ENCODE data around the gene ANKRD63.

Gene ANKRD63

DNA sequence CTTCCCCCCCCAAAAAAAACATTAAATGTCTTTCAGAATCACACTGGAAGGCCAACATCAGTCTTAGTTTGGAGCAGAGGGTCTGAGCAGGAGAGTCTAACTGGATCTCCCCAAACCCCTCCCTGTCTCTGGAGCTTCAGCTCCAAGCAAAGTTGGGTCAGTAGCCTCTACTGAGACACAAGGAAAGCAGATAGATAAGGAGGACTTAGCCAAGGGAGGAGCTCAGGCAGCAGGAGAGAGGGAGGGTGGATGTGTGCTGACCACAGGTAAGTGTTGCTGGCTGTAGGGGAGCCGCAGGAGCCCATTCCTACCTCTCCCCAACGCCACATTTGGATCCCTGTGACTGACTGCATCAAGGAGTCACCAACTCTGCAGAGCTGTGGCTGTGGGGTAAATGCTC, 17.9 kb upstream of the ANKRD63 start:
- Histone ChIP-seq H2BK12ac (ENCODE audit: low read length) (peak overlapping the region; percentile 38), H3K36me3 (ENCODE audit: control insufficient read depth in 1 of 2, insufficient read depth in 2 of 2, low read length in 2 of 2) (no peaks in the 10 kb centered on the region), H2AK5ac (ENCODE audit: low read length) (peak overlapping the region; percentile 37), H2AFZ (ENCODE audit: insufficient read depth, low read length, poor library complexity) (no peak overlapping the region), H3K23ac (ENCODE audit: low read length) (no peak overlapping the region), H3K9me3 (ENCODE audit: insufficient read depth, low read depth, low read length) (peaks cover 6% of the 10 kb centered on the region), H3K4me2 (ENCODE audit: low read length) (no peak overlapping the region), H3K4ac (ENCODE audit: low read depth, low read length) (no peak overlapping the region), H3K27me3 (ENCODE audit: insufficient read depth, low read length) (no peaks in the 10 kb centered on the region), H3K4me1 (ENCODE audit: control insufficient read depth in 1 of 2, insufficient read depth in 2 of 2, low read length in 2 of 2) (peaks cover 26 to 33% of the 10 kb centered on the region in 2 experiments), H3K79me2 (ENCODE audit: control insufficient read depth, insufficient read depth, low read length, poor library complexity) (no peaks in the 10 kb centered on the region), H2BK120ac (ENCODE audit: insufficient read depth, low read length, poor library complexity) (peak overlapping the region; percentile 44), H3K27ac (ENCODE audit: low read depth, low read length) (peak overlapping the region; percentile 14), H4K8ac (ENCODE audit: low read depth, low read length) (peak overlapping the region; percentile 45), H3K14ac (ENCODE audit: low read length) (peak overlapping the region; percentile 58), H4K12ac (ENCODE audit: low read depth, low read length) (no peak overlapping the region), H3K9ac (ENCODE audit: low read length) (no peak overlapping the region), H3K4me3 (ENCODE audit: low read depth, low read length) (no peak overlapping the region), H3K18ac (ENCODE audit: low read length) (peak overlapping the region; percentile 26), H2BK5ac (ENCODE audit: low read depth, low read length, poor library complexity) (no peak overlapping the region), H4K91ac (ENCODE audit: low read depth, low read length) (peak overlapping the region; percentile 30), H3K79me1 (ENCODE audit: low read length) (peaks cover 8% of the 10 kb centered on the region)
- DNase-seq: no peak
- WGBS (ENCODE audit: extremely low coverage, insufficient coverage, insufficient read length): no CpG with 5 or more reads among the region's 2 CpGs

DNA sequence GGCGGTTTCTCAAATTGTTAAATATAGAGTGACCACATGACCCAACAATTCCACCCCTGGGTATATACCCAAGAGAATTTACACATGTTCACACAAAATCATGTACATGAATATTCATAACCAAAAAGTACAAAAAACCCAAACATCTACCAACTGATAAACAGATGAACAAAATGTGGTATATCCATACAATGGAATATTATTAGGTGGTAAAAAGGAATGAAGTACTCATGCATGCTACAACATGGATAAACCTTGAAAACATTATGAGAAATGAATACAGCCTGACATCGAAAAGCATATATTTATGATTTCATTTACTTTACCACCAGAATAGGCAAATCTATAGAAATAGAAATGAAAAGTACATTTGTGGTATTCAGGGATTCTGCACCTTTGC, 17.5 kb upstream of the ANKRD63 start:
- H3K36me3 ChIP-seq (ENCODE audit: control insufficient read depth in 1 of 2, insufficient read depth in 2 of 2, low read length in 2 of 2): no peaks in the 10 kb centered on the region
- H3K23ac ChIP-seq (ENCODE audit: low read length): no peak overlapping the region
- no peak overlapping the region for H3K27ac ChIP-seq (ENCODE audit: low read depth, low read length)
- DNase-seq: no peak
- H3K9me3 ChIP-seq (ENCODE audit: insufficient read depth, low read depth, low read length): peaks cover 6% of the 10 kb centered on the region
- H3K4ac ChIP-seq (ENCODE audit: low read depth, low read length): no peak overlapping the region
- no peak overlapping the region for H2BK12ac ChIP-seq (ENCODE audit: low read length)
- H3K18ac ChIP-seq (ENCODE audit: low read length): no peak overlapping the region
- H2AK5ac ChIP-seq (ENCODE audit: low read length): no peak overlapping the region
- H2BK120ac ChIP-seq (ENCODE audit: insufficient read depth, low read length, poor library complexity): no peak overlapping the region
- H4K91ac ChIP-seq (ENCODE audit: low read depth, low read length): no peak overlapping the region
- no peaks in the 10 kb centered on the region for H3K27me3 ChIP-seq (ENCODE audit: insufficient read depth, low read length)
- H3K9ac ChIP-seq (ENCODE audit: low read length): no peak overlapping the region
- H3K14ac ChIP-seq (ENCODE audit: low read length): no peak overlapping the region
- H3K4me3 ChIP-seq (ENCODE audit: low read depth, low read length): no peak overlapping the region
- H2BK5ac ChIP-seq (ENCODE audit: low read depth, low read length, poor library complexity): no peak overlapping the region
- peaks cover 8% of the 10 kb centered on the region for H3K79me1 ChIP-seq (ENCODE audit: low read length)
- WGBS (ENCODE audit: extremely low coverage, insufficient coverage, insufficient read length): no CpG with 5 or more reads among the region's 2 CpGs
- H2AFZ ChIP-seq (ENCODE audit: insufficient read depth, low read length, poor library complexity): no peak overlapping the region
- H3K79me2 ChIP-seq (ENCODE audit: control insufficient read depth, insufficient read depth, low read length, poor library complexity): no peaks in the 10 kb centered on the region
- H3K4me1 ChIP-seq (ENCODE audit: control insufficient read depth in 1 of 2, insufficient read depth in 2 of 2, low read length in 2 of 2): peaks cover 26 to 37% of the 10 kb centered on the region in 2 experiments
- H3K4me2 ChIP-seq (ENCODE audit: low read length): no peak overlapping the region
- H4K8ac ChIP-seq (ENCODE audit: low read depth, low read length): no peak overlapping the region
- H4K12ac ChIP-seq (ENCODE audit: low read depth, low read length): no peak overlapping the region

DNA sequence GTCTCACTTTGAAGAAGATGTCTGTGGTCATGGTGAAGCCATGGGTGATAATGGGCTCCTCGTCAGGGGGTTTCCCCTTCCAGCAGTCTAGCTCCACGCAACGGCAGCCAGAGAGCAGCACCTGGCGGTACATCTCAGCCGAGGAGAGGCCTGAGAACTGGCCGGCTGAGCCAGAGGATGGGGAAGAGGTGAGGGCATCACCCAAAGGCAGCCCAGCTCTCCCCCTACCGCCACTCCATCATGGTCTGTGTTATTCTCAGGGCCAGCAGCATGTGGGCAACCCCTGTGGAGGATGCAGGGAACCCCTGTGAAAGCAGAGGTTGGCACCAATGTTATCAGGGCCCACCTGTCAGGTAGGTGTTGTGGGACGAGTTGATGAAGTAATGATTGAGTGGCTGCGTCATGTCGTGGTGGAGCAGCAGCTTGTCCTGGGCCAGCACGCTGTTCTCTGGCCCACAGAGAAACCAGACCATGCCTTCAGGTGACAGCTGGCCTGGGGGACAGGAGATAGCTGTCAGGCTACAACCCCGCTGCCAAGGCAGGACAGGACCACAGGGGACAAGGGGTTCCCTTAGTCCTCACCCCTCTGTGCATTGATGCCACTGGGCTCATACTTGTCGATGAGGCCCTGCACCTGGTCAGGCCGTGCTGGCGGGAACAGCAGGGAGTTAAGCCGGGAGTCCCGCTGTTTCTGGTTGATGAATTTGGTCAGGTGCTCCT, 15.5 kb upstream of the ANKRD63 start:
- Histone ChIP-seq H3K36me3 (ENCODE audit: control insufficient read depth in 1 of 2, insufficient read depth in 2 of 2, low read length in 2 of 2) (no peaks in the 10 kb centered on the region), H2AK5ac (ENCODE audit: low read length) (no peak overlapping the region), H3K9me3 (ENCODE audit: insufficient read depth, low read depth, low read length) (peaks cover 6% of the 10 kb centered on the region), H3K4me3 (ENCODE audit: low read depth, low read length) (no peak overlapping the region), H3K9ac (ENCODE audit: low read length) (no peak overlapping the region), H3K14ac (ENCODE audit: low read length) (no peak overlapping the region), H2AFZ (ENCODE audit: insufficient read depth, low read length, poor library complexity) (no peak overlapping the region), H3K18ac (ENCODE audit: low read length) (no peak overlapping the region), H3K4ac (ENCODE audit: low read depth, low read length) (no peak overlapping the region), H4K12ac (ENCODE audit: low read depth, low read length) (no peak overlapping the region), H3K27me3 (ENCODE audit: insufficient read depth, low read length) (no peaks in the 10 kb centered on the region), H3K27ac (ENCODE audit: low read depth, low read length) (no peak overlapping the region), H3K4me2 (ENCODE audit: low read length) (no peak overlapping the region), H3K79me1 (ENCODE audit: low read length) (peaks cover 8% of the 10 kb centered on the region), H2BK120ac (ENCODE audit: insufficient read depth, low read length, poor library complexity) (no peak overlapping the region), H3K23ac (ENCODE audit: low read length) (no peak overlapping the region), H4K91ac (ENCODE audit: low read depth, low read length) (no peak overlapping the region), H4K8ac (ENCODE audit: low read depth, low read length) (no peak overlapping the region), H3K4me1 (ENCODE audit: control insufficient read depth in 1 of 2, insufficient read depth in 2 of 2, low read length in 2 of 2) (peaks cover 26 to 38% of the 10 kb centered on the region in 2 experiments), H3K79me2 (ENCODE audit: control insufficient read depth, insufficient read depth, low read length, poor library complexity) (no peaks in the 10 kb centered on the region), H2BK5ac (ENCODE audit: low read depth, low read length, poor library complexity) (no peak overlapping the region), H2BK12ac (ENCODE audit: low read length) (no peak overlapping the region)
- no CpG with 5 or more reads among the region's 17 CpGs for WGBS (ENCODE audit: extremely low coverage, insufficient coverage, insufficient read length)
- DNase-seq: no peak

DNA sequence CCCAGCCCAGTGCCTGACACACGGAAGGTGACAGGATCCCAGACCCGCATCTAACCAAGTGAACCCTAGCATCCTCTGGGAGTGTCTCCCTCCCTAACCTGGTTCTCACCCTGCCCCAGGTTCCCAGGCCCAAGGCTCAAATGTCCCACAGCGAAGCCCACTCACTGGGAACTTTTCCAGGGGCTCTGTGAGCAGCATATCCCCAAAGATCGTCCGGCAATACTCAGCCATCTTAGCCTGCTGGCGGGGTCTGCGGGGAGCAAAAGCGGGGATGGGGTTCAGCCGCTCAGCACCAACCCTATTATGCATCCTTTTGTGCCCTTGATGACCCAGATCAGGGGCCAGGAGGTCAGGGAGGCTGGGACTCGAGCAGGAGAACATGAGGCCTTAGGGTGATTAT, 14.5 kb upstream of the ANKRD63 start:
- H3K36me3 ChIP-seq (ENCODE audit: control insufficient read depth in 1 of 2, insufficient read depth in 2 of 2, low read length in 2 of 2): no peaks in the 10 kb centered on the region
- no peak overlapping the region for H2AK5ac ChIP-seq (ENCODE audit: low read length)
- H2AFZ ChIP-seq (ENCODE audit: insufficient read depth, low read length, poor library complexity): no peak overlapping the region
- H4K91ac ChIP-seq (ENCODE audit: low read depth, low read length): no peak overlapping the region
- H3K79me1 ChIP-seq (ENCODE audit: low read length): peaks cover 8% of the 10 kb centered on the region
- H3K4me3 ChIP-seq (ENCODE audit: low read depth, low read length): no peak overlapping the region
- H3K18ac ChIP-seq (ENCODE audit: low read length): no peak overlapping the region
- peaks cover under 1% of the 10 kb centered on the region for H3K27me3 ChIP-seq (ENCODE audit: insufficient read depth, low read length)
- no peak overlapping the region for H3K9ac ChIP-seq (ENCODE audit: low read length)
- H3K79me2 ChIP-seq (ENCODE audit: control insufficient read depth, insufficient read depth, low read length, poor library complexity): no peaks in the 10 kb centered on the region
- H4K12ac ChIP-seq (ENCODE audit: low read depth, low read length): no peak overlapping the region
- no CpG with 5 or more reads among the region's 10 CpGs for WGBS (ENCODE audit: extremely low coverage, insufficient coverage, insufficient read length)
- H2BK120ac ChIP-seq (ENCODE audit: insufficient read depth, low read length, poor library complexity): no peak overlapping the region
- no peak overlapping the region for H4K8ac ChIP-seq (ENCODE audit: low read depth, low read length)
- no peak overlapping the region for H2BK12ac ChIP-seq (ENCODE audit: low read length)
- no peak overlapping the region for H3K14ac ChIP-seq (ENCODE audit: low read length)
- H3K27ac ChIP-seq (ENCODE audit: low read depth, low read length): no peak overlapping the region
- H3K4ac ChIP-seq (ENCODE audit: low read depth, low read length): no peak overlapping the region
- no peak for DNase-seq
- H2BK5ac ChIP-seq (ENCODE audit: low read depth, low read length, poor library complexity): no peak overlapping the region
- H3K4me2 ChIP-seq (ENCODE audit: low read length): no peak overlapping the region
- H3K23ac ChIP-seq (ENCODE audit: low read length): no peak overlapping the region
- peaks cover 6% of the 10 kb centered on the region for H3K9me3 ChIP-seq (ENCODE audit: insufficient read depth, low read depth, low read length)
- peaks cover 24 to 35% of the 10 kb centered on the region in 2 experiments for H3K4me1 ChIP-seq (ENCODE audit: control insufficient read depth in 1 of 2, insufficient read depth in 2 of 2, low read length in 2 of 2)
